H1 (cell line): ENCODE results near the gene POU3F2. TPM values are rescaled to one million over a fixed set of nuclear protein-coding genes. Genes with fewer than 3 reads are reported as not detected.

Experiments
- CTCF ChIA-PET: fragments of 300-600 bp; sonication (Branson Sonifier 250); formaldehyde crosslinking; loops from one replicate; lab custom pipeline; 2021; ENCODE audit not compliant: partially characterized antibody; lab: Charles Lee
- POLR2A ChIA-PET: fragments of 300-600 bp; sonication (Branson Sonifier 250); formaldehyde crosslinking; loops from one replicate; lab custom pipeline; 2021; ENCODE audit warnings: inconsistent platforms; ENCODE audit not compliant: partially characterized antibody; lab: Charles Lee
- DNase-seq, 2 experiments: peaks; one replicate each; pipeline versions ENCODE4 v3.0.0 to v3.0.0-alpha.2; 2010 to 2022; ENCODE audit warnings: low spot score in 2 of 2, low read depth in 1 of 2, mixed read lengths in 1 of 2
- FAIRE-seq: peaks from 2 replicates; lab custom pipeline; 2011; peaks lifted over from hg19 to GRCh38; lab: Jason Lieb, UNC
- H2AFZ ChIP-seq: 2 replicates; pipeline ENCODE4 v1.8.1; 2012; ENCODE audit warnings: low read length, inconsistent platforms
- H2AK5ac ChIP-seq: 2 replicates; pipeline ENCODE4 v1.6.1; 2013; ENCODE audit warnings: low read depth, low read length
- H2BK120ac ChIP-seq: replicated peaks from 2 replicates; pipeline ENCODE3; 2013; ENCODE audit warnings: low read depth, low read length, inconsistent platforms
- H2BK12ac ChIP-seq: 2 replicates; pipeline ENCODE4 v1.6.1; 2013; ENCODE audit warnings: low read depth, low read length
- H2BK15ac ChIP-seq: 2 replicates; pipeline ENCODE4 v1.6.1; 2013; ENCODE audit warnings: low read length
- H2BK20ac ChIP-seq: 2 replicates; pipeline ENCODE4 v1.6.1; 2013; ENCODE audit warnings: low read length
- H2BK5ac ChIP-seq: 2 replicates; pipeline ENCODE4 v1.6.1; 2013; ENCODE audit warnings: low read depth, low read length
- H3K14ac ChIP-seq: 2 replicates; pipeline ENCODE4 v1.6.1; 2013; ENCODE audit warnings: inconsistent platforms; ENCODE audit not compliant: insufficient read length
- H3K18ac ChIP-seq: 2 replicates; pipeline ENCODE4 v1.6.1; 2013; ENCODE audit warnings: low read length; ENCODE audit errors: extremely low read depth
- H3K23ac ChIP-seq: 2 replicates; pipeline ENCODE4 v1.6.1; 2013; ENCODE audit warnings: inconsistent platforms; ENCODE audit not compliant: insufficient read length
- H3K23me2 ChIP-seq: 2 replicates; pipeline ENCODE4 v1.6.1; 2013; ENCODE audit warnings: low read depth, low read length
- H3K27ac ChIP-seq: 2 replicates; pipeline ENCODE4 v1.6.1; 2011; ENCODE audit warnings: low read depth, low read length, inconsistent platforms
- H3K27me3 ChIP-seq, 4 experiments: replicated peaks in 1 of 4; 1 replicate in 1 of 4; 2 replicates in 3 of 4; pipeline versions ENCODE4 v1.6.1 to v1.8.1; 2011 to 2013; ENCODE audit warnings: low read length in 3 of 4, mild to moderate bottlenecking in 3 of 4, inconsistent platforms in 2 of 4, mixed read lengths in 2 of 4, moderate library complexity in 1 of 4; ENCODE audit not compliant: control insufficient read depth in 3 of 4, insufficient read depth in 3 of 4; ENCODE audit errors: extremely low read depth in 1 of 4
- H3K36me3 ChIP-seq, 4 experiments: 2 replicates each; pipeline versions ENCODE4 v1.6.1 to v1.8.1; 2011 to 2013; ENCODE audit warnings: mild to moderate bottlenecking in 4 of 4, low read length in 3 of 4, moderate library complexity in 2 of 4, control low read depth in 1 of 4, inconsistent platforms in 1 of 4; ENCODE audit not compliant: insufficient read depth in 4 of 4, control insufficient read depth in 2 of 4
- H3K4ac ChIP-seq: replicated peaks from 2 replicates; pipeline ENCODE3; 2013; ENCODE audit warnings: low read length, low read depth, mixed read lengths, inconsistent platforms; ENCODE audit not compliant: insufficient read length
- H3K4me1 ChIP-seq, 4 experiments: replicated peaks in 1 of 4; 1 replicate in 1 of 4; 2 replicates in 3 of 4; pipeline versions ENCODE4 v1.6.1 to v1.8.1; 2011 to 2013; ENCODE audit warnings: low read length in 3 of 4, inconsistent platforms in 2 of 4, mixed read lengths in 1 of 4; ENCODE audit not compliant: insufficient read depth in 4 of 4, control insufficient read depth in 3 of 4
- H3K4me2 ChIP-seq, 2 experiments: 2 replicates each; pipeline versions ENCODE4 v1.6.1 to v1.8.1; 2011 to 2013; ENCODE audit warnings: low read depth in 2 of 2, low read length in 2 of 2, control low read depth in 1 of 2, inconsistent platforms in 1 of 2, mild to moderate bottlenecking in 1 of 2; ENCODE audit not compliant: insufficient read depth in 1 of 2
- H3K4me3 ChIP-seq, 4 experiments: fragments of 200-600, 300-600 bp in 1 of 4; sonication (generic), shearing (Covaris generic), sonication (Bioruptor Twin) in 1 of 4; 2 replicates each; pipeline versions ENCODE4 v1.5.1 to v1.8.1; 2011 to 2016; ENCODE audit warnings: low read length in 4 of 4, low read depth in 3 of 4, control low read depth in 2 of 4, inconsistent platforms in 2 of 4, mild to moderate bottlenecking in 2 of 4, mixed read lengths in 1 of 4, moderate library complexity in 1 of 4; ENCODE audit not compliant: insufficient read depth in 2 of 4; ENCODE audit errors: extremely low read depth in 1 of 4
- H3K56ac ChIP-seq: replicated peaks from 2 replicates; pipeline ENCODE3; 2013; ENCODE audit warnings: low read depth, mild to moderate bottlenecking, mixed read lengths, low read length, inconsistent platforms; ENCODE audit not compliant: insufficient read length
- H3K79me1 ChIP-seq: 2 replicates; pipeline ENCODE4 v1.6.1; 2013; ENCODE audit warnings: low read depth, low read length, control low read depth
- H3K79me2 ChIP-seq, 2 experiments: 2 replicates each; pipeline versions ENCODE4 v1.6.1 to v1.8.1; 2012 to 2013; ENCODE audit warnings: low read length in 2 of 2, mild to moderate bottlenecking in 2 of 2, inconsistent platforms in 1 of 2; ENCODE audit not compliant: insufficient read depth in 2 of 2, control insufficient read depth in 1 of 2
- H3K9ac ChIP-seq, 4 experiments: replicated peaks in 1 of 4; 1 replicate in 1 of 4; 2 replicates in 3 of 4; pipeline versions ENCODE4 v1.6.1 to v1.8.1; 2011 to 2013; ENCODE audit warnings: low read depth in 3 of 4, low read length in 3 of 4, control low read depth in 2 of 4, mild to moderate bottlenecking in 2 of 4, moderate library complexity in 2 of 4, inconsistent platforms in 1 of 4; ENCODE audit errors: extremely low read depth in 1 of 4
- H3K9me3 ChIP-seq, 2 experiments: 2 replicates each; pipeline versions ENCODE4 v1.6.1 to v1.8.1; 2012 to 2013; ENCODE audit warnings: mild to moderate bottlenecking in 2 of 2, moderate library complexity in 2 of 2, control low read depth in 1 of 2, inconsistent platforms in 1 of 2, low read depth in 1 of 2, low read length in 1 of 2, mixed read lengths in 1 of 2; ENCODE audit not compliant: insufficient read depth in 2 of 2
- H4K20me1 ChIP-seq, 2 experiments: replicated peaks in 1 of 2; 2 replicates each; pipeline versions ENCODE3 to v1.8.1; 2011 to 2013; ENCODE audit warnings: inconsistent platforms in 2 of 2, low read length in 2 of 2, mild to moderate bottlenecking in 1 of 2; ENCODE audit not compliant: insufficient read depth in 2 of 2, control insufficient read depth in 1 of 2
- H4K5ac ChIP-seq: 2 replicates; pipeline ENCODE4 v1.6.1; 2013; ENCODE audit warnings: low read length, low read depth, mixed read lengths, inconsistent platforms; ENCODE audit not compliant: insufficient read length
- H4K8ac ChIP-seq: 2 replicates; pipeline ENCODE4 v1.8.0; 2013; ENCODE audit warnings: mild to moderate bottlenecking, moderate library complexity, low read length, inconsistent platforms; ENCODE audit not compliant: insufficient read depth; ENCODE audit errors: extremely low read depth
- H4K91ac ChIP-seq: replicated peaks from 2 replicates; pipeline ENCODE3; 2013; ENCODE audit warnings: low read length, mixed read lengths, inconsistent platforms; ENCODE audit not compliant: insufficient read length
- ASH2L ChIP-seq: fragments of 200-600, 300-600 bp; sonication (generic); IDR thresholded peaks from one replicate; pipeline ENCODE4 v1.7.1; 2017; ENCODE audit warnings: low read length
- ATF3 ChIP-seq: IDR thresholded peaks from 2 replicates; pipeline ENCODE4 v1.6.1; 2011; ENCODE audit warnings: low read depth, mild to moderate bottlenecking, low read length; ENCODE audit not compliant: insufficient read depth
- BACH1 ChIP-seq: IDR thresholded peaks from 2 replicates; pipeline ENCODE4 v1.6.1; 2012; ENCODE audit warnings: low read length, improper control_type of control experiment
- HDAC2 ChIP-seq, 2 experiments: fragments of 300-600 bp in 1 of 2; sonication (generic) in 1 of 2; IDR thresholded peaks; 2 replicates each; pipeline ENCODE4 v1.6.1; 2011 to 2012; ENCODE audit warnings: low read depth in 2 of 2, low read length in 2 of 2, mild to moderate bottlenecking in 2 of 2, moderate library complexity in 2 of 2, borderline replicate concordance in 1 of 2, inconsistent platforms in 1 of 2
- HDAC6 ChIP-seq: IDR thresholded peaks from one replicate; pipeline ENCODE4 v1.7.1; 2012; ENCODE audit warnings: low read depth, mild to moderate bottlenecking, inconsistent platforms, low read length, moderate library complexity
- PHF8 ChIP-seq: fragments of 200-600 bp; sonication (generic); conservative IDR thresholded peaks from 2 replicates; pipeline ENCODE4 v1.7.1; 2012; ENCODE audit warnings: low read depth, mild to moderate bottlenecking, inconsistent platforms, low read length, moderate library complexity
- RAD21 ChIP-seq, 2 experiments: IDR thresholded peaks in 1 of 2; conservative IDR thresholded peaks in 1 of 2; 2 replicates each; pipeline ENCODE4 v1.6.1; 2011; ENCODE audit warnings: low read depth in 2 of 2, low read length in 2 of 2, improper control_type of control experiment in 1 of 2, inconsistent platforms in 1 of 2, mild to moderate bottlenecking in 1 of 2, moderate library complexity in 1 of 2
- RFX5 ChIP-seq: IDR thresholded peaks from 2 replicates; pipeline ENCODE4 v1.6.1; 2011; ENCODE audit warnings: low read depth, low read length, improper control_type of control experiment, borderline replicate concordance
- RNF2 ChIP-seq: fragments of 200-900, 300-1000 bp; sonication (generic); IDR thresholded peaks from 2 replicates; pipeline ENCODE4 v1.7.1; 2016; ENCODE audit warnings: borderline replicate concordance, low read depth, mild to moderate bottlenecking, antibody characterized with exemption, low read length; ENCODE audit not compliant: poor library complexity, severe bottlenecking; ENCODE audit errors: missing control alignments
- SAP30 ChIP-seq: fragments of 300-600 bp; sonication (generic); IDR thresholded peaks from 2 replicates; pipeline ENCODE4 v1.7.1; 2012; ENCODE audit warnings: low read length, moderate library complexity, mild to moderate bottlenecking, inconsistent platforms; ENCODE audit not compliant: insufficient read depth, insufficient replicate concordance
- USF2 ChIP-seq: IDR thresholded peaks from 2 replicates; pipeline ENCODE4 v1.6.1; 2011; ENCODE audit warnings: low read length, improper control_type of control experiment
- WGBS, 2 experiments: shearing (Covaris generic) in 1 of 2; methylation state at CpG; one replicate each; pipeline versions ENCODE4 v1.1.6 to v1.1.7; 2013 to 2015; ENCODE audit warnings: low lambda C conversion rate in 2 of 2, mixed read lengths in 2 of 2, inconsistent platforms in 1 of 2, low coverage in 1 of 2, missing lambda C conversion rate in 1 of 2; ENCODE audit not compliant: insufficient replicate concordance in 2 of 2, insufficient coverage in 1 of 2, insufficient read length in 1 of 2; ENCODE audit errors: extremely low coverage in 1 of 2, missing lambda C conversion rate in 1 of 2; 5-methylcytosine and 5-hydroxymethylcytosine counted together
- polyA plus RNA-seq, 7 experiments: library from polyadenylated mRNA; depleted of rRNA in 3 of 7; stranded (reverse) in 5 of 7; unstranded in 2 of 7; fragments of >200 nt in 5 of 7; fragments of 200-250 nt in 2 of 7; gene quantifications; 1 replicate in 5 of 7; 2 replicates in 1 of 7; 4 replicates in 1 of 7; pipeline versions ENCODE4 v1.2.1 to v1.2.3, GENCODE V29; 2011 to 2013; ENCODE audit warnings: missing spikeins in 2 of 7, mixed read lengths in 2 of 7
- total RNA-seq: library from RNA; stranded (reverse); fragmentation: NEBNext Ultra II Directional; extraction: Animal tissue kit (Norgen Biotek cat#: 25700); gene quantifications from 2 replicates; pipeline ENCODE4 v1.2.1, GENCODE V29; 2021

Gene POU3F2
- total and polyA plus RNA-seq, 2 of the 8 experiments (the other 6 are each of a cell fraction or from before 2014, with no cell fraction given) = 0.09 to 0.35 TPM

GRCh38 chr6:98871057-98871456 is 36.7 kb downstream of the POU3F2 start:
- ChIA-PET POLR2A (no interaction called here), CTCF (interaction anchor here (0.6 kb wide), 1 partner anchor 17 kb away, joined by 3 read pairs; no protein-coding TSS in a partner anchor)
- no peak for FAIRE-seq
- Histone ChIP-seq H3K4me2 (no peak overlapping the region), H3K4ac (no peak overlapping the region), H2BK20ac (no peak overlapping the region), H3K79me1 (no peaks in the 10 kb centered on the region), H3K79me2 (no peaks in the 10 kb centered on the region), H3K23me2 (no peaks in the 10 kb centered on the region; the same call in 1 of the 2 replicates), H4K5ac (no peak overlapping the region), H3K14ac (no peak overlapping the region), H3K23ac (no peak overlapping the region), H2BK120ac (no peak overlapping the region), H2BK15ac (no peak overlapping the region), H3K4me1 (no peaks in the 10 kb centered on the region), H4K8ac (no peak overlapping the region), H3K36me3 (peaks cover 0 to 2% (median 0%) of the 10 kb centered on the region in 4 experiments; a peak in 1 of 8 replicates), H3K56ac (no peak overlapping the region), H2AK5ac (no peak overlapping the region), H3K9me3 (no peaks in the 10 kb centered on the region), H2BK5ac (no peak overlapping the region), H4K91ac (no peak overlapping the region), H3K9ac (no peak overlapping the region), H3K27me3 (no peaks in the 10 kb centered on the region), H3K27ac (no peak overlapping the region), H3K18ac (no peak overlapping the region), H2BK12ac (no peak overlapping the region), H3K4me3 (no peak overlapping the region), H4K20me1 (no peaks in the 10 kb centered on the region), H2AFZ (no peak overlapping the region)
- DNase-seq = no peak
- whole genome bisulfite sequencing, 2 experiments = 84% methylated on average over 3 of the region's 3 CpGs; no CpG with 5 or more reads in 1 of the 2 experiments
- TF ChIP-seq ATF3 = no peak
- no peak for TF ChIP-seq ASH2L
- TF ChIP-seq RFX5 = no peak
- TF ChIP-seq HDAC6 = no peak
- no peak for TF ChIP-seq RAD21 (IDR thresholded peaks at IDR 0.05 in 1 of 2, conservative IDR thresholded peaks at IDR 0.05 in 1 of 2; ENCODE audit: low read depth in 2 of 2, low read length in 2 of 2)
- no peak for TF ChIP-seq RNF2
- no peak for TF ChIP-seq HDAC2 (IDR thresholded peaks at IDR 0.05; ENCODE audit: borderline replicate concordance in 1 of 2, low read depth in 2 of 2, low read length in 2 of 2)
- no peak for TF ChIP-seq USF2
- TF ChIP-seq SAP30 = no peak
- TF ChIP-seq BACH1 = no peak
- no peak for TF ChIP-seq PHF8
